Epithelial cell of esophagus (primary cell): ENCODE measurements around the gene GRB7.
"Not testable (repeated sequence)": the region's sequence is repeated elsewhere in the genome, so short reads cannot be mapped to it uniquely, and the experiment has no call there.

Experiments used
- DNase-seq: peaks from one replicate; pipeline ENCODE4 v3.0.0; 2010; ENCODE audit warnings: low read depth
- H3K4me3 ChIP-seq: 2 replicates; pipeline ENCODE4 v1.5.1; 2011; ENCODE audit warnings: mild to moderate bottlenecking, low read length, control low read depth
- TF ChIP-seq, protein P1 (sequence below): IDR thresholded peaks from 2 replicates; pipeline ENCODE4 v1.5.1; 2011; ENCODE audit warnings: low read depth, mild to moderate bottlenecking, low read length, control low read depth, inconsistent platforms; ENCODE audit not compliant: insufficient read depth; ENCODE audit errors: missing control alignments

Gene GRB7

DNA sequence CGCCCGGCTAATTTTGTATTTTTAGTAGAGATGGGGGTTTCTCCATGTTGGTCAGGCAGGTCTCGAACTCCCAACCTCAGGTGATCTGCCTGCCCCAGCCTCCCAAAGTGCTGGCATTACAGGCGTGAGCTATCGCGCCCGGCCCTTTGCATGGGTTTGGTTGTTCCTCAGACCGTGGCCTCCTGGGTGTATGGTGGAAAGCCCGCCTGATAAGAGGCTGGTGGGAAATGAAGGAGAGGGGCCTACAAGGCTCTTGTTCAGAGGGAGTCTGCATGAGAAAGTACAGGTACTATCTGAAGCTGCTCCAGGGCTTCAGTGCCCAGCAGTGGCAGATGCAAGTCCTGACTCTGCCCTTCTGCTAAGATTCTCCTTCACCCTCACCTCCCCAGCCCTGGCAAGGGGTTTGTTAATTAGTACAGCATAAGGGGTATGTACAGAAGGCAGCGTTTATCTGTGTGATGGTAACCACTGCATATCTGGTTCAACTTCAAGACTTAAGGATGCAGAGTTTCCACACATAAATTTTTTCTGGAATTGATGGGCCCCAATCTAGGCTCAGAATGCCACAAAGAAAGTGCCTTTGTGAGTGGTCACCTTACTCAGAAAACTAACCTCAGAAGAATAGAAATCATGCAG lies 24.2 kb downstream of the GRB7 start:
- no peak for DNase-seq
- TF ChIP-seq, protein P1, sequence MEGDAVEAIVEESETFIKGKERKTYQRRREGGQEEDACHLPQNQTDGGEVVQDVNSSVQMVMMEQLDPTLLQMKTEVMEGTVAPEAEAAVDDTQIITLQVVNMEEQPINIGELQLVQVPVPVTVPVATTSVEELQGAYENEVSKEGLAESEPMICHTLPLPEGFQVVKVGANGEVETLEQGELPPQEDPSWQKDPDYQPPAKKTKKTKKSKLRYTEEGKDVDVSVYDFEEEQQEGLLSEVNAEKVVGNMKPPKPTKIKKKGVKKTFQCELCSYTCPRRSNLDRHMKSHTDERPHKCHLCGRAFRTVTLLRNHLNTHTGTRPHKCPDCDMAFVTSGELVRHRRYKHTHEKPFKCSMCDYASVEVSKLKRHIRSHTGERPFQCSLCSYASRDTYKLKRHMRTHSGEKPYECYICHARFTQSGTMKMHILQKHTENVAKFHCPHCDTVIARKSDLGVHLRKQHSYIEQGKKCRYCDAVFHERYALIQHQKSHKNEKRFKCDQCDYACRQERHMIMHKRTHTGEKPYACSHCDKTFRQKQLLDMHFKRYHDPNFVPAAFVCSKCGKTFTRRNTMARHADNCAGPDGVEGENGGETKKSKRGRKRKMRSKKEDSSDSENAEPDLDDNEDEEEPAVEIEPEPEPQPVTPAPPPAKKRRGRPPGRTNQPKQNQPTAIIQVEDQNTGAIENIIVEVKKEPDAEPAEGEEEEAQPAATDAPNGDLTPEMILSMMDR: no peak
- no peak overlapping the region for H3K4me3 ChIP-seq

DNA sequence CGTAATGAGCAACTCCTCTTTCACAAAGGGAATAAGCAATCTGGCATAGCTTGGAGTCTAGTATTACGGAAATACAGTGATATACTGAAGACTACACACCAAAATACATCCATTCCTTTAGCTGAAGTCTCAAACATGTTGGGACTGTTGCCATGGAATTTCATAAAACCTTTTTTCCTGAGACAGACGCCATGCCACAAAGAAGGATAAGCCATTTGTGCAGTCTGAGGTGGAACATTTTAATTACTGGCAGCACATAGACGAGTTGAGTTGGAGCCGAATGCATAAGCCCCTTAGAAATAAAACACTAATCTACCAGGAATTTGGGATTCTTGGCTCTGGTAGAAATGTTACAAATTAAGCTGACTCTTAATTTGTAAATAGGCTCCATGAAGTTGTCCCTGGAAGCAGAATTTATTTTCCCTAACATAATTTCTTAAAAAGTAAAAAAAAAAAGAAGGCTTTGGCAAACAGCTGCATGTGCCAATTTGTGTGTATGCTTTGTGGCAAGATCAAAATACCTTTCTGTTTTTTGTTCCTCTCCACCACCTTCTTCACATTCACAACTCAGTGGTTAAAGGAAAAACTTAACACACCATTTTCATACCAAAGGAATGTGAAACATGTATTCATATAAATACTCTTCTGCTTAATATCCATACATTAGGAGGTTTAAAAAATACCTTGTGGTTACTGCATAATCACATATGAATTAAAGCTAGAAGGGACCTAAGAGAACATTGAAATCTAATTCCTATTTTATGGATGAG lies 25.5 kb downstream of the GRB7 start:
- TF ChIP-seq, protein P1: no peak
- DNase-seq: no peak
- H3K4me3 ChIP-seq: no peak overlapping the region

DNA sequence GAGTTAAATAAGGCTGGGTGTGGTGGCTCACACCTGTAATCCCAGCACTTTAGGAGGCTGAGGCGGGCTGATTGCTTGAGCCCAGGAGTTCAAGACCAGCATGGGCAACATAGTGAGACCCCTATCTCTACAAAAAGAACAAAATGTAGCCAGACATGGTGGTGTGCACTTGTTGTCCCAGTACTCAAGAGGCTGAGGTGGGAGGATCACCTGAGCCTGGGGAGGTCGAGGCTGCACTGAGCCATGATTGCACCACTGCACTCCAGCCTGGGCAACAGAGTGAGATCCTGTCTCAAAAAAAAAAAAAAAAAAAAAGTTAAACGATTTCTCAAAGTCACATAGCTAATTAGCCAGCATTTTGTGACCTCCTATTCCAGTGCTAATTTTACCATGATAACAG lies 26.4 kb downstream of the GRB7 start:
- DNase-seq, H3K4me3 ChIP-seq: not testable (repeated sequence)

DNA sequence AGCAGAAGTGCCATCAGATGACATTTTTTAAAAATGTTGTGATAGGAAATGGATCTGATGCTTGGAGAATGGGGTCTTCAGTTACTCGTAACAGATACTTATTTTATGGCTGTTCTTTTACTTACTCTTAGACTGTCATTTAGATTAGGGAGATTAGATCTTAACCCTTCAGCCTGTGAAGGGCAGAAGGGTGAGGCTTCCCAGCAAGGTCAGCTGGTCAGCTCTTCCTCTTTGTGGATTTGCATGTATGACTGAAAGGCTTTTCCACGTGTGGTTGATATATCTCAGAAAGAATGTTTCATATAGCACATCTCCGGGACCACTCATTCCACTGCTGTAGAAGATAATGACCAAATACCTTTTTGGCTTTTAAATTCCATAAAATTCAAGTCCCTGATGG lies 27.4 kb downstream of the GRB7 start:
- H3K4me3 ChIP-seq: no peak overlapping the region
- TF ChIP-seq, protein P1: no peak
- DNase-seq: no peak

DNA sequence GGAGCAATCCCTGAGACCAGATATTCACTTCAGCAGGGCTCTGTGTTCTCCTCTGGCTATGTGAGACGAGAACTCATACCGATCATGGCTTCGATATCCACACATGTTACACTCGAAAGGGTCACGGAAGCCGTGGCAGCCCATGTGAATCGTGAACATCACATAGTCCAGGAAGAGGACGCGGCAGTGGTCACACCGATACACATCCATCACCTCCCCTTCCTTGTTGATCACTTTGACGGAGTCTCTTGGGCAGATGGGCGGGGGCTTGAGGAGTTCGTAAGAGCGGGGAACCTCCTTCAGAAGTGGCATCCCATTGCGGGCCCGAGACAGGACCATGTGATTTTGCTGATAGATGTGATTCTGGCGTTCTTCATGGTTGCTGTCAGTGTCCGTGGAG lies 28.0 kb downstream of the GRB7 start:
- DNase-seq: no peak
- TF ChIP-seq, protein P1: no peak
- no peak overlapping the region for H3K4me3 ChIP-seq

DNA sequence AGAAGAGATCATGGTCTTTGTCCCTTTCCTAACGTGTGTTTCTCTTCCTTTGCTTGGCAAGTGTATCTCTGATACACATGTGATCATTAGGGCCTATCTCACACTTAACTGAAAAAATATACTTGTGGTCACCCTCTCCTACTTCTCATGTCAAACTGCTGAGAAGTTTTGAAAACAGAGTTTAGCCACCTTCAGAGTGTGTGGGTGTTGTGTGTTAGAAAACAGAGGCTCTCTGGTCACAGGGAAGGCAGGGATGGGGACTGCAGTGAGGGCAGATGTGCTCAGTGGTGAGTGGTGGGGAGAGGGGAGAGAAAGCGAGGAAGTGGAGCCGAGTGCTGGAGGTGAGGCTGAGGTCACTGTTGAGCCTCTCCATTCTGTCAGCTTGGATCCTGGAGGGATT lies 29.4 kb downstream of the GRB7 start:
- no peak for DNase-seq
- TF ChIP-seq, protein P1: no peak
- no peak overlapping the region for H3K4me3 ChIP-seq

DNA sequence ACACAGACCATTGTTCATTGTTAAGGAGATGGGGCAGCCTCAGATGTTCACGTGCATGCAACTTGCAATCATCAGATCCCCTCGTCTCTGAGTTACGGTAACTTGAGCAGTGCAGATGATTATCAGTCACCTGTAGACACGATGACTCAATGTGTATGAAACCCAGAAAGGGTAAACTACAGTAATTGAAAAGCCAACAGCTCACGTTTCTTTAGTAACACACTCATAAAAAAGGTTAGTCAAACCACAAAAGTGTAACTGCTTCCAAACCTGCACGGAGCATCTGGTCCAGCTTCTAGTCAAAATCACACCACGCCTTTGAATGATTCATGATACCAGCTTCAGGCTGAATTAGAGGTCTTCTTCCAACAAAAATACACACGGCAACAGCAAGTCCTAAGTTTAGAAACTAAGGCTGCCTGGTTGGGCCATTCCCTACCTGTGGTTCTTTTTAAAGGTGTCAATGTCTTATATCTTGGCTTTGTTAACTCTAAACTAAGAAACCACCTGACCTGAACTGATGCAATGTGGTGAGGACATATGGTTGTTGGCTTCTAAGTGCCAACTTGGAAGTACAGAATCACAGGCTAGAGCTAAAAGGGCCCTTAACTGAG lies 32.3 kb downstream of the GRB7 start:
- no peak overlapping the region for H3K4me3 ChIP-seq
- TF ChIP-seq, protein P1: no peak

More for the DNA sequence above, 32.3 kb downstream of the GRB7 start:
- DNase-seq: peak; percentile 96
